LHCN-M2 (cell line): Measurements from ENCODE around the gene MEOX1. TPM values are rescaled to one million over a fixed set of nuclear protein-coding genes. Genes with fewer than 3 reads are reported as not detected.

Experiments used
- DNase-seq: peaks from one replicate; pipeline ENCODE4 v3.0.0-alpha.2; 2012; ENCODE audit warnings: low read depth
- total RNA-seq: library from RNA; depleted of rRNA; stranded (reverse); fragments of >200 nt; gene quantifications from 2 replicates; pipeline ENCODE4 v1.2.3, GENCODE V29; 2014

The MEOX1 gene
- total RNA-seq, 1 experiment from 2014 or later: not detected

- DNase-seq: no peak
Observed at GRCh38 chr17:43680461-43680860, 18.7 kb upstream of the MEOX1 start.

GRCh38 chr17:43679911-43680310 lies 18.2 kb upstream of the MEOX1 start:
- DNase-seq: no peak

- no peak for DNase-seq
Observed at GRCh38 chr17:43679401-43679800, 17.7 kb upstream of the MEOX1 start.

- peak; percentile 43 for DNase-seq
Observed at GRCh38 chr17:43676471-43676870, 14.7 kb upstream of the MEOX1 start.

GRCh38 chr17:43674394-43674793 lies 12.7 kb upstream of the MEOX1 start:
- DNase-seq: no peak

GRCh38 chr17:43673516-43674323 lies 12.0 kb upstream of the MEOX1 start:
- DNase-seq: peak; percentile 44

- no peak for DNase-seq
Observed at GRCh38 chr17:43671755-43672519, 10.2 kb upstream of the MEOX1 start.

GRCh38 chr17:43671031-43671692 lies 9.4 kb upstream of the MEOX1 start:
- peak; percentile 28 for DNase-seq

GRCh38 chr17:43670645-43671030 lies 8.9 kb upstream of the MEOX1 start:
- no peak for DNase-seq

GRCh38 chr17:43669971-43670644 lies 8.4 kb upstream of the MEOX1 start:
- no peak for DNase-seq

- no peak for DNase-seq
Observed at GRCh38 chr17:43667947-43668348, 6.2 kb upstream of the MEOX1 start.

GRCh38 chr17:43667506-43667905 lies 5.8 kb upstream of the MEOX1 start:
- DNase-seq: no peak

GRCh38 chr17:43665937-43666236 lies 4.2 kb upstream of the MEOX1 start:
- no peak for DNase-seq

GRCh38 chr17:43665084-43665936 lies 3.6 kb upstream of the MEOX1 start:
- DNase-seq: no peak

GRCh38 chr17:43664096-43664495 lies 2.4 kb upstream of the MEOX1 start:
- DNase-seq: no peak

GRCh38 chr17:43663383-43663782 lies 1.7 kb upstream of the MEOX1 start:
- no peak for DNase-seq

GRCh38 chr17:43662413-43663141 lies 855 bp upstream of the MEOX1 start:
- DNase-seq: no peak

GRCh38 chr17:43660816-43661493 lies 767 bp downstream of the MEOX1 start:
- DNase-seq: no peak

GRCh38 chr17:43659823-43660617 lies 1.7 kb downstream of the MEOX1 start:
- DNase-seq: no peak
